Measurements from ENCODE around the gene TAOK3.
A peak's percentile ranks its signal among the peaks of the same experiment; 100 is the strongest.

Gene TAOK3

DNA sequence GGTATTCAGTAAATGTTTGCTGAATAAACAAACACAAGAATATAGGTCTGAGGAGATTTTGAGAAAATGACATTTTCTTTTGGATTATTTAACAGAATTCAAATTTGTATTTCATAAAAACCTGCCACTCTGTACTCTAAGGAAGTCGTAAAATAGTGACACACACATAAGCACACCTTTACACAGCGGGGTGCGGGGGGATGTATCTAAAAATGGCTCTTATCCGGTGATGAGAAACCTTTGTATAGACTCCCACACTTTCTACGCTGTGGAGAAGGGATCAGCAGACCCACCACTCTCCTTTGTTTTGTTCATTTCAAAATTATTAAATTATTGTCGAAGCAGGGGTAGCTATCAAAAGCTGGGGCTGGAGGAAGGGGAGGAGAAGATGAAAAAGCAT is 178.7 kb downstream of the TAOK3 start:
- ATAC-seq (no peak), DNase-seq (no peak)

DNA sequence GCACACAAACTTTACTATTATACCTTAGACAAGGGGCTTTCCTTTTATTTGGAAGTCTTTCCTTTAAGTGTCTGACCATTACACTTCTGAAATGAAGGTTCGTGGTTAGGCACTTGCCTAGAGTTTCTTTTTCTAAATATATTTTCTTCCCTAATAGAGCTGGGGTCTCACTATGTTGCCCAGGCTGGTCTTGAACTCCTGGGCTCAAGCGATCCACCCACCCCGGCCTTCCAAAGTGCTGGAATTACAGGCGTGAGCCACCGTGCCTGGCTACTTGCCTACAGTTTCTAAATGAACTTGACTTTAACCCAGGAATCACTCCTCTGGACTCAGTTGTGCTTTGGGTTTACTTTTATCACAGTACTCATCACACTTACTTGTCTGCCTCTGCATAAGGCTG is 179.2 kb downstream of the TAOK3 start:
- ATAC-seq (no peak), DNase-seq (no peak)

DNA sequence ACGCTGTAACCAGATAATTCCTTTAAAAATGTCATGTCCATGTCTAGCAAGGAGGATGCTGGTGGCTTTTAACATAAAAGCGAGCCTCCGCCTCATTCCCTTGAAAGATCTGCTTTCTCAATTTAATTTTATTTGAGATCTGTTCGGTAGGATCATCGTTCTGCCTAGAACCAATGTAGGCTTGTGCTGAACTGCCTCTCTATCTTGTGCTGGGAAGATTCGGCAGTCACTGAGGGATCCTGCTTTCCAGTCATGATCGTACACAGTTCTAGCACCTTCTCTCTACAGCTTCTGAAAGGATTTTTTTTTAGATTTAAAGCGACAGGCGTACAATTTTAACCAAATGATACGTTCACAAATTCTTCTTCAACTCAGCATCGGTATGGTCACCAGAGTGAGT is 182.4 kb downstream of the TAOK3 start:
- DNase-seq = no peak
- no peak for ATAC-seq

DNA sequence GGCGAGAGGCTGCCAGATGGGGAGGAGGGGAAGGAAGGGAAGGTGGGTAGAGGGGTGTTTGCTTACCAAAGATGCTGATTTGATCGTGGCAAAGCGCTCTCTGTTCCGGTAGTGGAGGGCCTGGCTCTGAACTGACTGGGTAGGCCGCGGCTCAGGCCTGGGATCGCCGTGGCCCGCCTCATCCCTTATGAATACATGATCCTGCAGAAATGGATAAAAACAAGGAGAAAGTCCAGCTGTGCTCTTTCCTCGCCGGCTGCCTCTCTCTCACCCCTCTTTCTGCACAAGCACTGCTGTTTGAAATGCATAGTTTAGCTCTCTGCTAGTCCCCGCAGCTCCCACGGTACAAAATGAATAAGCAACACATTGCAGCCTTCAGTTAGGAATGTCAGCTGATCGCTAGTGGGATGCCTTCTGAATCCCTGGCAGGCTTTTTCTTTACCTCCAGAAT is 182.9 kb downstream of the TAOK3 start:
- DNase-seq = no peak

DNA sequence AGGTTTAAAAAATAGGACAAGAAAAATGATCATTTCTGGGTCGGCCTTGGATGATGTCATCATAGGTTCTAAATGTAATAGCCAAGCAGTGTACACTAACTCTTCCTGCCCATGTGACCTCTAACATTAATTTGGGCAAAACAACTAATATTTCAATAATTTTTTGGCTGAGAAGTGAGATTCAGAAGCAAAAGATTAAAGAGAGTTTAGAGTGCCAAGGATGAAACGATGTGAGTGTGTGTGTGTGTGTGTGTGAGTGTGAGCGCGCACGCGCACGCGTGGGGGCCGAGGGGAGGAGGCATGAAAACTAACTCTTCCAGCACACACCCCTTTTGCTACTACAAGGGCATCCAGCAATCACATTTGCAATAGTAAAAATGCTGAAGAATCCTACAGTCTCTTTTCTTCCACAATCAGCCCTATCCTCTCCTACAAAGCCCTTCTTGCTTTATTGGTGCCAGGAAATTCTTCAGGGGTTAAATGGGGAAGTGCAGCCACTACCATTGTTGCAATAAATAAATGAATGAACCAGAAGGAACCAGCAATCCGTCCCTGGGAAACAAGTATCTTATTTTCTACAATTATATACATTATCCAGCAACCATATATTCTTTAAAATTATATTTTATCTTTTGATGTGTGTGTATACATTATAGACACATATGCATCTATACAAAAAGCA is 183.9 kb downstream of the TAOK3 start:
- DNase-seq = no peak
- no peak for ATAC-seq

More for the DNA sequence above, 182.9 kb downstream of the TAOK3 start:
- no peak for ATAC-seq

DNA sequence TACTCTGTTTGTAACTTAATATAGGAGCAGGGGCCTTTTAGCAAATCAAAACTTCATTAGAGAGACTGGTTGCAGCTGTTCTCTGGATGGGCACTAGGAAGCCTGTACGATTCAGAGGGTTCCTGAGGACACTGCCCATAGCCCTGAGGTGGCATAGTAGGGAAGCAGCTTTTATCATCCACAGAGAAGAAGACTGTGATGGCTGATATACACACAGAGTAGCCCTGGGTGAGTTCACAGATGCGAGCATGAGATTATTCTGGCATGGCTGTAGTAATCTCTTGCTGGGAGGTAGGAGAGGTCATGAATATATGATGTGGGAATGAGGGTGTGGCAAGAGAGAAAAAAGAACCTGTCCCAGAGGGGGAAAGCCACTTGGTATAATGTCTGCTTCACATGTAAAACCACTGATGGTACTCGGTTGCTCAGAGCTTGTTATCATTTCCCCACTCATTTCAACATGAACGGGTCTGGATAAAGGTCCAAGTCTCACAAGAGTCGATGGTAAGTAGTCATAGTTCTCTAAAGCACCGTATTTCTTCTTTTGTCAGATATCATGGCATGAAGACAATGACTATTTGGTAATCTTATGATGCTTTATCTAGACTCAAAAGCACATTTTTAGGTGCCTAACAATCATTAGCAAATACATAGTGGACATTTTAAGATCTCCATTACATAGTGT is 184.8 kb downstream of the TAOK3 start:
- DNase-seq (no peak), ATAC-seq (no peak)

DNA sequence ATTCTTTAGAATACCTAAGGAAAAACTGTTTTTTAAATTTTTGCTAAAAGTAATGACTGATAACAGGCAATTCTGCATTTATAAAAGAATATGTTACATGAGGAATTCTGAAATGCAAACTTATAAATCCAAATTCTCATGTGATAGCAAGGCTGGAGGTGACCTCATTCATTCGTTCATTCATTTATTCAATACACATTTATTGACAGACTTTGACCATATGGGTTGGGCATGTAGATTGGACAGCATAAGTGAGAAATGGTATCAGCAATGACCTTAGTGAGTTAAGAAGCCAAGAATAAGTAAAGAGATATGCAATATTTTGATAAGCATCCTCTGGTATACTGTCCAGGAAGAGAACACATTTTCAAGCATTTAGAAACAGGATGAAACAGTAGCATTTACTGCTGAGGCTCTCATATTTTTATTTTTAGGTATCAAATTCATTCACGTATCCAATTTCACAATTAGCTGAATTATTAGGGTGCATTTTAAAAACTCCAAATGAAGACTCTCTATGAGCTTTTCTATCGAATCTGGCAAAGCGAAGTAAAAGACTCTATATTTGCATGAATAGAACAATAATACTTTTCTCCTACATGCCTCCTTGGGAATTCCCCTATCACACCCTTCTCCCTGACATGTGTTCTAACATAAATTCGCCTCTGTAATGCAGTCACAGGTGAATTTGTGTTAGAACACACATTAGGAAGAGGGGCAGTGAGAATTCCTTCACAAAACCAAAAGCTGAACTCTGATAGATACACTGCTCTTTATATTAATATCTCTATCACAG is 186.9 kb downstream of the TAOK3 start:
- DNase-seq (no peak), ATAC-seq (no peak)

DNA sequence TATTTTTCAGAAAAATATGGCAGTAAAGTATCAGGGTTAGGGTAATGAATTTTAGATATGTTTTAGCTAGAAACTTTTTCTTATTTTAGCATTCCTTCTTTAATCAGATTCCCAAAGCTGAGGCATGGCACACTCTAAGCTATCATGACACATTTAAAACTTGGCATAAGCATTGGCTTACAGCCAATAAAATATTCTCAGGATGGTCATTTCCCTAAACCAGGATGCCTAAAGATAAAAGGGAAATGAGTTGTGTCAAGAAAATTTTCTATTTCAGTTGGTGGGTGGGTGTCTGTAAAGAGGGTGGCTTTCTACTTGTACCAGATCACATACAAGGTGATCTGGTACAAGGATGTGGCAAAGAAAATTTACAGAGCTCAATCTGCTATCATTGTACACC is 189.0 kb downstream of the TAOK3 start:
- DNase-seq (no peak), ATAC-seq (no peak)

DNA sequence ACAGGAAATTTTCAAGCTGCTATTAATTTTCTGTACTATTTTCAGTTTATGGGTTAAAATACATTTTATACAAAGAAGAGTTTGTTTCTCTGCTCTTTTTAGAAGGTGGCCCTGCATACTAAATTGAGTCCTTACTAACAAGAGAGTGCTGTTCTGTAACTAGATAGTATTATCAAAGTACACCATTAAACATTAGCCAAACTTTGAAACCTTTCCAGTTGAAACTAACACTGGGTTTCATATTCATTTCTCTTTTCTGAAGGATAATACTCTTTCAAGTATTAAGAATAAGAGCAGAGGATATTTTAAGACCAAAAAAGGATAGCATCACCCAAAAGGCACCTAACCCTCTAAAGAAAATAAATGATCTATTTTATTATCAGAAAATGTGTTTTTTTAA is 189.6 kb downstream of the TAOK3 start:
- DNase-seq (no peak), ATAC-seq (no peak)

DNA sequence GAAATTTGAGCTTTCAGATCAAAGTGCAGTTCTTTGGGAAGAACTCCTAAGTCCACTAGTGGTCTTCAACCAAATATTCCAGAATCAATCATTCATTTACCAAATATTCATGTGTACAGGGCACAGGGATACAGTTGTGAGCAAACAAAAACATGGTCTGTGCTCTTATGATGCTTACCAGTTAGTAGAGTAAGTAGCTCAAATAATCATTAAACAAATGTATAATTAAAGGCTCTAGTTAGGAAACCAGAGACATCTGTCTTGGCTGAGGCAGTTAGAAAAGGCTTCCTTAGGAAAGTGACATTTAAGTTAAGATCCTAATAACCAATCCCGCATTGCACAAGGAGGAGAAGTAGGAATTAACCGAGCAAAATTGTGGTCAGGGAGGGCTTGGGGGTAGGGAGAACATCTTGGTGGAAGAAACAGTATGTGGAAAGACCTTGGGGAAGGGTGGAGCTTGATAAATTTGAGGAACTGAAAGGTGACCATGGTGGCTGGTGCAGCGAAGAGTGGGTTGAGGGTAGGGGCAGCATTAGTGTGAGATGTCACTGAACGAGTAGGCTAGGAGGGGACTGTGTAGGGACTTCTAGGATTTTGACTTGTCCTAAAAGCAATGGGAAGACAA is 196.8 kb downstream of the TAOK3 start:
- ATAC-seq (no peak), DNase-seq (no peak)

DNA sequence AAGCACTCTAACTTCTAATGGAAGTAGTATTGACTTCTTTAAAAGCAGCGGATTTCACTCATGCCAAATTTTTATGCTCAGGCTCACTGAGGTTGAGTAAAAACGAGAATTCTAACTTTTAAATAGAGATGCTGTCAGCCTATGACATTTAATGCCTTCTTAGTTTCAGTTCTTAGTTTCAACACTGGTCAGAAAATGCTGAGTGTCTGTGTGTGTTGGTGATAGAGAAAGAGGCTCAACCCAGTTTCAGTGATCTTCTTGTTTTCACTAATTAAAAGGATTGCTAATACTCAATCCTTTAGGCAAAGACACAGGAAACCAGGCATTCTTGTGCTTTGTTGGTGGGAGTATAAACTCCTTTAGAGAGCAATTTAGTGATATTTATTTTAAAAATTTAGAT is 205.8 kb downstream of the TAOK3 start:
- DNase-seq = no peak

DNA sequence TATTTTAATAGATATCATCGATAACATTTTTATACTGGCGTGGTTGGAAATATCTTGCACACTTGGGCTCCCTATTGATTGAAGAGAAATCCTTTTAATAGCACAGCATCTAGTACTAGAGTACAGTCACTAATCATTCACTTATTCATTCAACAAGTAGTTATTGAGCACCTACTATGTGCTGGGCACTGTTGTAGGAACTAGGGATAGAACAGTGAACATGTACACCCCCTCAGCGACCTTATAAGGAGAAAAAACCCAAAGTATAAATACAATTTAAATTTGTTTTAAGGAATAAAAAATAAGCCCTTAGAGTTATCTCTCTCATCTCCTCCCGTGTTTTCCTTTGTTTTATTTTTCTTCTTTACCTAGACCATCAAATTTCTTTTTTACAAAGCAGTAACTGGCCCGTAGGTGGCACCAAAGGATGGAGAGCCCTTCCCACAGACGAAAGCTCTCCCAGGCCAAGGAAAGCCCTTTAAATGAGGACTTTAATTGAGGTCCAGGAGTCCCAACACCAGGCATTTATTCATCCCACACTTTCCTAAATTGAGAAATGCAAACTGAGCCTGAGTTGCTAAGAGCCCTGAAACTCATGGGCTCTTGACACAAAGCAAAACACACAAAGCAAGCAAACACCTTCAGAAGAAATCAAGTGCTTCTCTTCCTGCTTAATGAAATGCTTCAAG is 207.8 kb downstream of the TAOK3 start:
- no peak for DNase-seq
- ATAC-seq = no peak

More for the DNA sequence above, 205.8 kb downstream of the TAOK3 start:
- peak; percentile 98 for ATAC-seq

DNA sequence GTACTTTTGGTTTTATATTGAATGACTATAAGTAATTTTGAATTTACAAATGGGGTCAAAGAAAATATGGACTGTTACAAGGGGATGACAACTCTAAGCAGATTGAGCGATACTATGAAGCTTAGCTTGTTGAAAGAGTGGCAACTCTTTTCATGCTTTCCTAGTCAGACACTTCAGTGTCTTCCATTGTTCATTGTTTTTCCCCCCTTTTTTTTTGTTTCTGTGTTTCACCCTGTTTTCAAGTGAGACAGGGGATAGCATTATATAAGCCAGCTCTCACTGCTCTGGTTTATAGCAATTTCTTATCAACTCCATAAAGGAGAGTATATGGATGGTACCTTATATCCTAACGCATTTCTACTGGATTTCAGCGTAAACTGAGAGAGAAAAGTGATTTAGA is 212.2 kb downstream of the TAOK3 start:
- ATAC-seq (no peak), DNase-seq (no peak)

DNA sequence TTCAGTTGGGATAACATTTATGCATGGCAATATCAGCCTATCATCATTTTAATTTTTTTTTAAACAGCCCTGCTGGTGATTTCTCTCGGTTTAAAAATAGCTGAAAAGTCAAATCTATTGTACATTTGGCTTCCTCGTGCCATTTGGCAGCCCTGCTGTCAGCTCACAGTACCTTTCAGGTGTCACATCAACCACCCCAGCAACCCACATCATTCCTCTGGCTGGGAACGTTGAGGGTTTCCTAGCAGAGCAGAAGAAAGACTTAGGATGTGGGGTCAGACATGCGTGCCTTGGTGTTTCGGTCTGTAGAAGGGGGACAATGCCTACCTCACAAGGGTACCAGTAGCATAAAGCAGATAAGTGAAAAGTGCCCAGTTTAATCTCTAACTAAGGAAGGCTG is 221.0 kb downstream of the TAOK3 start:
- ATAC-seq (no peak), DNase-seq (no peak)

DNA sequence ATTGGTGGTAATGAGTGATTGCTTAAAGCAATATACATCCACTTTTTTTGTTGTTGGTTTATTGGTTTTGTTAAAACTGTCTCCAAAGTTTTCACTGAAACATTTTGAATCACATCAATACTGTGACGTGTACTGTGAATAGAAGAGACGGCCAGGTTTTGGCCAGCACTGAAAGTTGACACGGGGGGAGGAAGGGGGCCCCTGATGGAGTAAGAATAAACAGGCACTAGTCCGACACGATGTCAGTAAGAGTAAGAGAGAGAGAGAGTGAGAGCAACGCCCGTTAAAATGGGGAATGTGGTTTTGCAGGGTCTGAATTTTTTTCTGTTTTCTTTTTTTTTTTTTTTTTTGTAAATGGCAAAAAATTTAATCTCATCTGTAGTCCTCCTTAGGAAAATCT is 222.1 kb downstream of the TAOK3 start:
- DNase-seq (no peak), ATAC-seq (no peak)

DNA sequence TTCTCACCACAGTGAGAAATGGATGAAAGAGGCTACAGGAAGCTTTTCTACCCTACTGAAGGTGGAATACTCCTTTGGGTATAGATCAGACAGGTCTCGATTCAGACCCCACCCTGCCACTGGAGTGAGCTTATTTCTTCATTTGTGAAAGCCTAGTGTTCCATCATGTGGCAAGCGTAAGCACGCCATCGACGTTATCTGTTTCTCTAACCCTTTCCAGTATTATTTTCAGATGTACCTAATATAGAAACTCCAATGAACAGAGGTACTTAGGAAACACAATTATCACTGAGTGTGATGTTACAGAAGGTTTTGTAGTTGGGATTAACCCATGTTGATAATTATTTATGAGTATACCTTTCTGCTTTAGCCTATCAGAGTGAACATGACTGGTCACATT is 224.4 kb downstream of the TAOK3 start:
- ATAC-seq = no peak
- DNase-seq = no peak

DNA sequence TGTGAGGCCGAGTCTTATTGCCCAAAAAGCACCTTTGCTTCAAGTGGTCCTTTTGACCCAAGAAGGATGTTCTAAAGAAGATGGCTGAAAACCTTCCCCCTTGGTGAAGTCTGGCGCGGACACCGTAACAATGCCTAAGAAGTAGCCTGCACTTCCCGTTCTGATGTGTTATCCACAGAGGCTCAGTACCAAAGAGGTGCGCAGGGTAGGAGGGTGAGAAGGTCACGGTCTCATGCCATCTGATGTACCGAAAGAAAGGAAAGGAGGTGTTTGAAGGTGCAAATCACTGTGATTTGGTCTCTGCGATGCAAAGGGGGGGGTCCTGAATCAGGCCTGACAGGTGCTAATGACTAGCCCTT is 226.9 kb downstream of the TAOK3 start:
- no peak for ATAC-seq
- no peak for DNase-seq

DNA sequence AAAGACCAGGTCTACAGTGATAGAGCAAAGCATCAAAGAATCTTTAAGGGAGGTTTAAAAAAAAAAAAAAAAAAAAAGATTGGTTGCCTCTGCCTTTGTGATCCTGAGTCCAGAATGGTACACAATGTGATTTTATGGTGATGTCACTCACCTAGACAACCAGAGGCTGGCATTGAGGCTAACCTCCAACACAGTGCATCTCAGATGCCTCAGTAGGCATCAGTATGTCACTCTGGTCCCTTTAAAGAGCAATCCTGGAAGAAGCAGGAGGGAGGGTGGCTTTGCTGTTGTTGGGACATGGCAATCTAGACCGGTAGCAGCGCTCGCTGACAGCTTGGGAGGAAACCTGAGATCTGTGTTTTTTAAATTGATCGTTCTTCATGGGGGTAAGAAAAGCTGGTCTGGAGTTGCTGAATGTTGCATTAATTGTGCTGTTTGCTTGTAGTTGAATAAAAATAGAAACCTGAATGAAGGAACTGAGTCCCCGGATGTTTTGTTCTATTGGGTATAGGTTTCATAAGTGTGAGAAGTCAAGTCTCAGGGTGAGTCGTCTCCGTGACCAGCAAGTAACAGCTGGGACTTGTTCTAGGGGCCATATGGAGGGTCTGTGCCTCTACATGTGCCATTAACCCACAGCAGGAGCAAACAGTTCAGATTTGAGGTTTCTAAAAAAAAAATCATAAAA is 227.5 kb downstream of the TAOK3 start:
- ATAC-seq (no peak), DNase-seq (no peak)

DNA sequence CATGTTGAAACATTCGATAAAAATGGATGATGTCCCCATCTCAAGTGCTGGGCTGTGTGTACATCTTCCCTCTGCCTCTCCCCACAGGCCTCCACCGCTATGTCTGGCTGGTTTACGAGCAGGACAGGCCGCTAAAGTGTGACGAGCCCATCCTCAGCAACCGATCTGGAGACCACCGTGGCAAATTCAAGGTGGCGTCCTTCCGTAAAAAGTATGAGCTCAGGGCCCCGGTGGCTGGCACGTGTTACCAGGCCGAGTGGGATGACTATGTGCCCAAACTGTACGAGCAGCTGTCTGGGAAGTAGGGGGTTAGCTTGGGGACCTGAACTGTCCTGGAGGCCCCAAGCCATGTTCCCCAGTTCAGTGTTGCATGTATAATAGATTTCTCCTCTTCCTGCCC is 228.2 kb downstream of the TAOK3 start:
- DNase-seq (no peak), ATAC-seq (no peak)

DNA sequence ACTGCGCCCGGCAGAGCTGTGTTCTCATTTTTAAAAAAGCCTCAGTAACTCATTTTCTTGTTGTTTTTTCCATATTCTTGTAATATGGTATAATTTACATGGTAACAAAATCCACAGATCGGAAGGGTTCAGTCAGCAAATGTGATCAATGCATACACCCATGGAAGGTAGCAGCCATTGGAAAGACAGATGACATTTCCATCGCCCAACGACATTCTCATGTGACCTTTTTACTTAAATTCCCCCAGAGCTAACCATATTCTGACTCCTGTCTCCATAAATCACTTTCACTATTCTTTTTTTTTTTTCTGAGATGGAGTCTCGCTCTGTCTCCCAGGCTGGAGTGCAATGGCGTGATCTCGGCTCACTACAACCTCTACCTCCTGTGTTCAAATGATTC is 231.9 kb downstream of the TAOK3 start:
- no peak for DNase-seq
- ATAC-seq = no peak

DNA sequence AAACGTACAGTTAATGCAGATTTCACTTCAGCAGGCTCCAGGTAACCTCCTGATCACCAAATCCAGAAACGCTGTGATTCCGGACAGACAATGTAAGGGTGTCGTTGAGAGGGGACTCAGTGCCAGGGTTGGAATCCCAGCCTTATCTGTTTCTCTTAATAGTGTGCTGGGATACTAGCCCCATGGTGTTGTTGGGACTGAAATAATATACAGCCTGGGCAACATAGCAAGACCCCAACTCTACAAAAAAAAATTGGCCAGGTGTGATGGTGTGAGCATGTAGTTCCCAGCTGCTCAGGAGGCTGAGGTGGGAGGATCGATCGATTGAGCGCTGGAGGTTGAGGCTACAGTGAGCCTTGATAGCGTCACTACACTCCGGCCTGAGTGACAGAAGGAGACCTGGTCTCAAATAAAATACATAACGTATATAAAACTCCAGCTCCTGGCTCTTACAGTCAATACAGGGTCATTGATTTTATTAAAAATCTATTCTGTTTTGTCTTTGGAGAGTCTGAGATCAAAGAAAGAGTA is 235.5 kb downstream of the TAOK3 start:
- DNase-seq = no peak
- no peak for ATAC-seq

All from stimulated activated naive CD8-positive, alpha-beta T cell treated with anti-CD3 and anti-CD28 coated beads, Interleukin-15, Interleukin-2, amounts not matched to agents 100 U/mL and 50 U/mL, for 24 hours (primary cell).